Muscle of back (tissue), 11 donors: ENCODE measurements around the gene ARL4C. TPM values are rescaled to one million over a fixed set of nuclear protein-coding genes. Genes with fewer than 3 reads are reported as not detected.

Source experiments
- DNase-seq, 3 donors: peaks; one replicate each; pipeline versions ENCODE4 v3.0.0 to v3.0.0-alpha.2; 2013
- polyA plus RNA-seq, 10 donors: library from polyadenylated mRNA; unstranded; fragments of 120-200 nt; gene quantifications; one replicate each; pipeline ENCODE4 v1.2.1, GENCODE V29; 2013; ENCODE audit not compliant: insufficient read length in 10 of 10

The ARL4C gene
- polyA plus RNA-seq, 10 donors: 4.5 to 20.3 (median 7.1) TPM

GRCh38 chr2:234448506-234449184 is 48.2 kb downstream of the ARL4C start:
- no peak for DNase-seq

GRCh38 chr2:234447963-234448362 is 48.9 kb downstream of the ARL4C start:
- DNase-seq: no peak

- DNase-seq: no peak
Measured at GRCh38 chr2:234447189-234447588, 49.7 kb downstream of the ARL4C start.

- peak in 1 of 3 donors; percentile 57 for DNase-seq
Measured at GRCh38 chr2:234446404-234447076, 50.3 kb downstream of the ARL4C start.

- peak in 1 of 3 donors; percentile 79 for DNase-seq
Measured at GRCh38 chr2:234444893-234445292, 52.0 kb downstream of the ARL4C start.

- no peak for DNase-seq
Measured at GRCh38 chr2:234444242-234444730, 52.6 kb downstream of the ARL4C start.
